AG09319 (cell line): ENCODE measurements around the gene NEU4.
"Not testable (repeated sequence)": the region's sequence is repeated elsewhere in the genome, so short reads cannot be mapped to it uniquely, and the experiment has no call there.

Experiments used
- DNase-seq: peaks from one replicate; pipeline ENCODE4 v3.0.0-alpha.2; 2010; ENCODE audit warnings: low read depth; ENCODE audit errors: extremely low read depth
- TF ChIP-seq, protein P1 (sequence below): IDR thresholded peaks from 2 replicates; pipeline ENCODE4 v1.5.1; 2011; ENCODE audit warnings: low read depth, mild to moderate bottlenecking, inconsistent platforms, low read length, moderate library complexity

The NEU4 gene

DNA sequence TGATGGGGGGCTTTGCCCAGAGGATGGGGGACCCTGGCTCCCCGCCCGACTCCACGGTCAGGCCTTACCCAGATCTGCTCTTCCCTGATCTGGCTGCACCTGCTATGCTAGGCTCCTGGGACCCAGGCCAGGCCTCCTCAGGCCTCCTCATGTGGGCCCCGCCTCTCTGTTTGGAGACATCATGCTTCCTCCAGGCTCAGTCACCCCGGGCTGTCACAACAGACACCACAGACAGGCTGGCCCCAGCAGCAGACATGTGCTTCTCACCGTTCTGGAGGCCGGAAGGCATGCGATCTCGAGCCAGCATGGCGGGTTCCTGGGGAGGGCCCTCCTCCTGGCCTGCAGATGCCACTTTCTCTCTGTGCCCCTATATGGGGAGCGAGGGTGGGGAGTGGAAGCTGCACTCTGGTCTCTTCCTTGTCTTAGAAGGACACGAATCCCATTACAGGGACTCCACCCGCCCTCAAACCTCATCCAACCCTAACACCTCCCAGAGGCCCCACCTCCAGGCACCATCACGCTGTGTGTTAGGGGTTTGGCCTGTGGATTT is 10.8 kb upstream of the NEU4 start:
- TF ChIP-seq, protein P1, sequence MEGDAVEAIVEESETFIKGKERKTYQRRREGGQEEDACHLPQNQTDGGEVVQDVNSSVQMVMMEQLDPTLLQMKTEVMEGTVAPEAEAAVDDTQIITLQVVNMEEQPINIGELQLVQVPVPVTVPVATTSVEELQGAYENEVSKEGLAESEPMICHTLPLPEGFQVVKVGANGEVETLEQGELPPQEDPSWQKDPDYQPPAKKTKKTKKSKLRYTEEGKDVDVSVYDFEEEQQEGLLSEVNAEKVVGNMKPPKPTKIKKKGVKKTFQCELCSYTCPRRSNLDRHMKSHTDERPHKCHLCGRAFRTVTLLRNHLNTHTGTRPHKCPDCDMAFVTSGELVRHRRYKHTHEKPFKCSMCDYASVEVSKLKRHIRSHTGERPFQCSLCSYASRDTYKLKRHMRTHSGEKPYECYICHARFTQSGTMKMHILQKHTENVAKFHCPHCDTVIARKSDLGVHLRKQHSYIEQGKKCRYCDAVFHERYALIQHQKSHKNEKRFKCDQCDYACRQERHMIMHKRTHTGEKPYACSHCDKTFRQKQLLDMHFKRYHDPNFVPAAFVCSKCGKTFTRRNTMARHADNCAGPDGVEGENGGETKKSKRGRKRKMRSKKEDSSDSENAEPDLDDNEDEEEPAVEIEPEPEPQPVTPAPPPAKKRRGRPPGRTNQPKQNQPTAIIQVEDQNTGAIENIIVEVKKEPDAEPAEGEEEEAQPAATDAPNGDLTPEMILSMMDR = no peak
- DNase-seq = no peak

DNA sequence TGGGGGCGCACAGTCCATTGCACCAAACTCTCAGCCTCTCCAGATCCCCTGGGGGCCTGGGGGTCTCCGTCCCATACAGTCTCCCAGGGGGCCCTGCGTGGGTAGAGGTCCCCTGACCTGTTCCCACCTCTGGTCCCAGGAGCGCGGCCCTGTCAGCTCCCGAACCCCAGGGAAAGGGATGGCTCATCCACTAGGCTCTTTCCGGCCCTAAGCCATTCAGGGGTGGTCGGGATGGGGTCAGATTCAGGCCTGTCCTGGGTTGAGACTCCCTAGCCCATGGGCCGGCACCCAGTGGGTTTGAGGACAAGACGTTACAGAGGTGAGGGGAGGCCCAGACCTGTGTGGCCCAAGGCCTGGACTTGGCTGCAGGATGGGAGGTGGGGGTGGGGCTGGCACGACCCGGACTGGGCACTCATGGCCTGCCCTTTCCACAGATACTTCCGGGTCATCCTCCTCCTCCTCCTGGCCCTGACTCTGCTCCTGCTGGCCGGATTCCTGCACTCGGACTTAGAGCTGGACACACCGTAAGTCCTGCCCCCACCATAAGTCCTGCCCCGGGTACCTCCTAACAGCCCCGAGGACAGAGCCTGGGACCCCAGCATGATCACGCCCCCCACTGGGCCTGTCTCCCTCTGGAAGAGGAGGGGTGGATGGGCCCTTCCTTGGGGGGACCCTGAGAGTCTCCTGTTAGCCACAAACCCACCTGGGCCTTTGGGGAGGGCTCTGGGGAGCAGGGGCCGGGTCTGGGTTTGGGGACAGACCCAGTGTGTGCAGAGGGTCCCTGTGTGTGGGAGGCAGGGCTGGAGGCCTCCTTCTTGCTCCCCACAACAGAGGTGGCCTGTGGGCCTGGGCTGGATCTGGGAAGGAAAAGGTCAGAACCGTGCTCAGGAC is 10.1 kb upstream of the NEU4 start:
- TF ChIP-seq, protein P1 = no peak
- no peak for DNase-seq

GRCh38 chr2:241799522-241800197 is 9.3 kb upstream of the NEU4 start:
- TF ChIP-seq, protein P1 = no peak

GRCh38 chr2:241800198-241800903 is 8.6 kb upstream of the NEU4 start:
- not testable (repeated sequence) for DNase-seq

More at GRCh38 chr2:241799522-241800197, 9.3 kb upstream of the NEU4 start:
- no peak for DNase-seq

GRCh38 chr2:241801611-241802420 is 7.2 kb upstream of the NEU4 start:
- no peak for DNase-seq
- TF ChIP-seq, protein P1 = no peak

- TF ChIP-seq, protein P1 = no peak
- no peak for DNase-seq
Measured at GRCh38 chr2:241802421-241803318, 6.3 kb upstream of the NEU4 start.
